Liver (tissue), 3 donors: ENCODE data around the gene SLC22A15.

Experiments
- CTCF ChIP-seq: fragments of 150-350 bp; IDR thresholded peaks from 2 replicates; pipeline ENCODE4 v1.5.1; 2017; ENCODE audit warnings: improper control_type of control experiment, low read depth, low read length; ENCODE audit not compliant: missing input control
- EGR1 ChIP-seq, 2 donors: IDR thresholded peaks; 2 replicates each; pipeline ENCODE4 v1.6.1; 2016 to 2018; ENCODE audit warnings: antibody characterized with exemption in 2 of 2, low read depth in 2 of 2
- FOXA1 ChIP-seq: IDR thresholded peaks from 2 replicates; pipeline ENCODE4 v1.6.1; 2016; ENCODE audit warnings: antibody characterized with exemption
- FOXA2 ChIP-seq: IDR thresholded peaks from 2 replicates; pipeline ENCODE4 v1.6.1; 2016; ENCODE audit warnings: antibody characterized with exemption
- HNF4G ChIP-seq: IDR thresholded peaks from 2 replicates; pipeline ENCODE4 v1.6.1; 2016; ENCODE audit warnings: antibody characterized with exemption
- MAX ChIP-seq: IDR thresholded peaks from 2 replicates; pipeline ENCODE4 v1.6.1; 2016; ENCODE audit warnings: antibody characterized with exemption
- RAD21 ChIP-seq, 2 donors: IDR thresholded peaks; 2 replicates each; pipeline ENCODE4 v1.6.1; 2016; ENCODE audit warnings: antibody characterized with exemption in 2 of 2, mild to moderate bottlenecking in 2 of 2
- RXRA ChIP-seq, 2 donors: IDR thresholded peaks; 2 replicates each; pipeline ENCODE4 v1.6.1; 2017 to 2018; ENCODE audit warnings: antibody characterized with exemption in 2 of 2, mild to moderate bottlenecking in 1 of 2
- SP1 ChIP-seq: IDR thresholded peaks from 2 replicates; pipeline ENCODE4 v1.6.1; 2018; ENCODE audit warnings: antibody characterized with exemption, mild to moderate bottlenecking
- TF ChIP-seq, protein P1 (sequence below): IDR thresholded peaks from 2 replicates; pipeline ENCODE4 v1.6.1; 2016; ENCODE audit warnings: antibody characterized with exemption, mild to moderate bottlenecking
- donor health status: healthy.
- donor health status: healthy.

GRCh38 chr1:116066868-116067565 lies 90.7 kb downstream of the SLC22A15 start:
- no peak for TF ChIP-seq CTCF
- TF ChIP-seq, protein P1, sequence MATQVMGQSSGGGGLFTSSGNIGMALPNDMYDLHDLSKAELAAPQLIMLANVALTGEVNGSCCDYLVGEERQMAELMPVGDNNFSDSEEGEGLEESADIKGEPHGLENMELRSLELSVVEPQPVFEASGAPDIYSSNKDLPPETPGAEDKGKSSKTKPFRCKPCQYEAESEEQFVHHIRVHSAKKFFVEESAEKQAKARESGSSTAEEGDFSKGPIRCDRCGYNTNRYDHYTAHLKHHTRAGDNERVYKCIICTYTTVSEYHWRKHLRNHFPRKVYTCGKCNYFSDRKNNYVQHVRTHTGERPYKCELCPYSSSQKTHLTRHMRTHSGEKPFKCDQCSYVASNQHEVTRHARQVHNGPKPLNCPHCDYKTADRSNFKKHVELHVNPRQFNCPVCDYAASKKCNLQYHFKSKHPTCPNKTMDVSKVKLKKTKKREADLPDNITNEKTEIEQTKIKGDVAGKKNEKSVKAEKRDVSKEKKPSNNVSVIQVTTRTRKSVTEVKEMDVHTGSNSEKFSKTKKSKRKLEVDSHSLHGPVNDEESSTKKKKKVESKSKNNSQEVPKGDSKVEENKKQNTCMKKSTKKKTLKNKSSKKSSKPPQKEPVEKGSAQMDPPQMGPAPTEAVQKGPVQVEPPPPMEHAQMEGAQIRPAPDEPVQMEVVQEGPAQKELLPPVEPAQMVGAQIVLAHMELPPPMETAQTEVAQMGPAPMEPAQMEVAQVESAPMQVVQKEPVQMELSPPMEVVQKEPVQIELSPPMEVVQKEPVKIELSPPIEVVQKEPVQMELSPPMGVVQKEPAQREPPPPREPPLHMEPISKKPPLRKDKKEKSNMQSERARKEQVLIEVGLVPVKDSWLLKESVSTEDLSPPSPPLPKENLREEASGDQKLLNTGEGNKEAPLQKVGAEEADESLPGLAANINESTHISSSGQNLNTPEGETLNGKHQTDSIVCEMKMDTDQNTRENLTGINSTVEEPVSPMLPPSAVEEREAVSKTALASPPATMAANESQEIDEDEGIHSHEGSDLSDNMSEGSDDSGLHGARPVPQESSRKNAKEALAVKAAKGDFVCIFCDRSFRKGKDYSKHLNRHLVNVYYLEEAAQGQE: no peak
- no peak for TF ChIP-seq RXRA (IDR thresholded peaks at IDR 0.05)
- no peak for TF ChIP-seq FOXA2
- no peak for TF ChIP-seq FOXA1
- TF ChIP-seq RAD21 (IDR thresholded peaks at IDR 0.05): no peak
- TF ChIP-seq MAX: no peak
- no peak for TF ChIP-seq HNF4G
- no peak for TF ChIP-seq SP1
- no peak for TF ChIP-seq EGR1 (IDR thresholded peaks at IDR 0.05; ENCODE audit: low read depth in 2 of 2)
